HG03439 (cell line): ENCODE data around the gene KIF6.

ENCODE experiments used
- ATAC-seq: cut with Tn5 transposase; IDR thresholded peaks from one replicate; pipeline ENCODE4 v1.9.1; 2021; ENCODE audit warnings: mild to moderate bottlenecking, moderate library complexity; ENCODE audit not compliant: unreplicated experiment

The KIF6 gene

GRCh38 chr6:39560915-39561314 lies 164.3 kb downstream of the KIF6 start:
- no peak for ATAC-seq

DNA sequence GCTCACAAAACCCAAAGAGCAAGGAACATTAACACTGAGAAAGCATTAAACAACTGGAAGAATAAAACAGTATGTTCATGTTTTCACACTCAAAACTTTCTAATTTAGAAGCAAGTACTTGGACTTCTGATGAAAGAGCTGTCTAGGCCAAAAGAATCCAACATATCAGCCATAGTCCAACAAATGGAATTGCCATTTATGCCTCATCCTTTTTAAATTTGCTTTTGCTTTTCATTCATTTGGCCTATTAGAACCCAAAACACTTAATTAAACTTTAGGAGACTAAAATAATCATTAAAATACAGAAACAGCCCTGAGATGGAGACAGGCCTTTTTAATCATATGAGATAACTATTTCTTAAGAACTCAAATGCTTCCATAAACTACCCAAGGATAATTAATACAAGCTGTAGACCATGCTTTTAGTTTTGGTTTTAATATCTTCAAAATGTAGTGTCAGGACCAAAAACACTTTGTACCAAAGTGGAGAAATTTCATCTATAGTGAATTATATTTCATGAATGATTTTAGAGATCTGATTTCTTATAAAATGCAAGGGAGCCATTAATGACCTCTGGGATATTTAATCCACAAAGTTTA lies 166.5 kb downstream of the KIF6 start:
- ATAC-seq: no peak

- ATAC-seq: no peak
Measured at GRCh38 chr6:39558079-39558478, 167.1 kb downstream of the KIF6 start.

GRCh38 chr6:39555136-39555535 lies 170.1 kb downstream of the KIF6 start:
- ATAC-seq: no peak

DNA sequence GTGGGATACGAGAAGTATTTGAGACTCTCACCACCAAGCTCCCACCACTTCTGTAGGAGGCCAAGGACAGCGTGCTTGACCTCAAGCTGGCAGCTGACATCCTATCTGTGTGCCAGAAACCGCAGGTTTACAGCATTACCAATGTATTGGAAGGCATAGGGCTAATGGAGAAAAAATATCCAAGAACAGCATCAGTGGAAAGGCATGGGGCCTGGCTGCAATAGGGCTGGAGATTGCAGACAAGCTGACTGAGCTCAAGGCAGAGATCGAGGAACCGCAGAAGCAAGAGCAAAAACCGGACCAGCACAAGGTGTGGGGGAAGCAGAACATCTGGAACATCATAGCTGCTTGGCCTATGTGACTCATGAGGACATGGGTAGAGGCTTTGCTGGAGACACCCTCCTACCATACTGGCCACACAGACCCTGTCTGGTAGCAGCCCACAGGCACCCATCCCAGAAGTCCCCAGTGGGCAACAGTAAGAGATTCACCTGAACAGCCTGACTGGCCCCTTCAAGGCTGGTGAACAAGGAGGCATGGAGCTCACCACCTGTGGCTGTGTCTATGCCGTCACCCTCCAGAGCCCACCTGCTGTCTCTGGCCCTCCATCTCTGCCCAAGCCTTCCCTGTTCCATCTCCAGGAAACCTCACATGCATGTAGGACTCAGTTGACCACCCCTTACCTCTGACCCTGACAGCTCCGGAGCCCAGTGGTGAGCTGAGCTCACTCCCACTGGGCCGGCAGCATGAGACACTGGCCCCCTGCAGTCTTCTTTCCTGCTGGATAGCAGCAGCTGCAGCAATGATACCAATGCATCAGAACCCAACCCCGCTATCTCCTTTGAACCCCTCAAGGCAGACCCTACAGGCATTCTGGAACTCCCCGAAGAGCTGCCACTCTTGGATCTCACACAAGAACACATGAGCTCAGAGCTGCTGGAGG lies 171.1 kb downstream of the KIF6 start:
- no peak for ATAC-seq

- ATAC-seq: no peak
Measured at GRCh38 chr6:39553029-39553428, 172.2 kb downstream of the KIF6 start.

DNA sequence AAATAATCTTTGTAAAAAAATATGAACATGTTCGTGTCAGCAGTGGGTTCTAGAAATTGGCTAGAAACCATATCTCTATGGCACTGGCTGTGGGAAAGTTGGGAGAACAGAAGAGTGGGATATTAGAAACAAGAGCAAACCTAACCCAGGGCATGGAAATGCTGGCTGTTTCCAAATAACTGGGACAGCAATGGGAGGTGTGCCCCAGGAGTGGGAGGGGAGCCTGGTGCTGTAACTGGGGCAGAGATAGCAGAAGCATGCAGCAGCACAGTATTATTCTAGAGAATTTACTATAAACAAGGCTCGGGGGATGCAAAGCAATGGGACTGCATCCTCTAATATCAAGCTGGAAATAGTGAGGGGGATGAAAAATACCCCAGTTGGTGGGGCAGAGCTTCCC lies 175.0 kb downstream of the KIF6 start:
- no peak for ATAC-seq

DNA sequence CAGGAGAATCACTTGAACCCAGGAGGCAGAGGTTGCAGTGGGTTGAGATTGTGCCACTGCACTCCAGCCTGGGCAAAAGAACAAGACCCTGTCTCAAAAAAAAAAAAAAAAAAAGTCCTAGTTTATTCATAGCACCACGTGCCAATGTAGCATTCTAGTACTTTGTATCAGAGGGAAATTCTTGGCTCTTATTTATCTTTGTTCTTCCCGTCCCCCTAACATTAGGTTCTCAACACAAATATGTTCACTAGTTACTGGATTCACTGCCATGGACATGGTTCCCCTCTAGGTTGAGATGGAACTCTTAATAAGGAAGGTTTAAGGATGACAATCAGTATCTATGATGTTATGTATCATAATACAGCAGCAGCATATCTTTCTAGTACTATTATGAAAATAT lies 178.5 kb downstream of the KIF6 start:
- no peak for ATAC-seq

DNA sequence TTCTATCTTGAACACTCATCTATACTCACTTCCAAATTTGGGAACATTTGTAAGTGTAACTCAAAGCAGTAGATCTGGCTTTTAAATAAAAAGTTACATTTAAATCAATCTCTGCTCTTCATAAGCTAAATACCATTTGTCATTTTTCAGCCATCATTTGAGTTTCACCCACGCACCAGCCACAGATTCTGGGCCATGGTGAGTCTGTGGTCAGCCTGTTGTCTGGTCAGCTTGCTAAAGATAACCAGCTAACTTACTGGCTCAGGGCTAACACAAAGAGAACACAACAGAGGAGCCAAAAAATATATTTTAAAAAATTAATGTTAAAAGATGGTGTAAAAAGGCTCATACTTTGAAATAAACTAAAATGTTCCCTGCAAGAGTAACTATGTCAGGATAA lies 181.3 kb downstream of the KIF6 start:
- no peak for ATAC-seq

GRCh38 chr6:39543095-39543494 lies 182.1 kb downstream of the KIF6 start:
- ATAC-seq: no peak

- no peak for ATAC-seq
Measured at GRCh38 chr6:39540454-39540853, 184.8 kb downstream of the KIF6 start.

DNA sequence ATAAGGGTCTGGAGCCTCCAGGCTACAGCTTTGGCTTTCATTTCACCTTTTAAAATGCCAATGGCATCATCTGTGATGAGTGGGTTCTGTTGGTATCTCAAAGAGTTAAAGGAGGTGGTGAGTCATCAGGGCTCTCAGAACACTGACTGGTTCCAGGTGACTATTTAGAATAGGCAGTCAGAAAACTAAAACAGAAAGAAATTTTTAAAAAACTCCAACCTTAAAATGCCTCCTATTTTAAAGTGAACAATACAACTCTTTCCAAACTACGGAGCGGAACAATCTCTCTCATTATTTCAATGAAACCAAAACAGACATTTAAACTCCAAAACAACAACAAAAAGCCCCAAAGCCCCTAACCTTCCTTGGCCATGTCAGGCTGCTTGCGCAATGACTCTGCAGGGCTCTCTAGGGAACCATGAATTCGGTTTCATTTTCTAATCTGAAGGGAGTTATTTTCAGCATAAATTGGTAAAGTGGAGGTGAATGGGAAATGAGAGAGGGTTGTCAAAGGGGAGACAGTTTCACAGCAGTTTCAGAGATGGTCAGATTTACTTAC lies 194.9 kb downstream of the KIF6 start:
- peak; percentile 97 for ATAC-seq

GRCh38 chr6:39527792-39528564 lies 197.2 kb downstream of the KIF6 start:
- no peak for ATAC-seq

DNA sequence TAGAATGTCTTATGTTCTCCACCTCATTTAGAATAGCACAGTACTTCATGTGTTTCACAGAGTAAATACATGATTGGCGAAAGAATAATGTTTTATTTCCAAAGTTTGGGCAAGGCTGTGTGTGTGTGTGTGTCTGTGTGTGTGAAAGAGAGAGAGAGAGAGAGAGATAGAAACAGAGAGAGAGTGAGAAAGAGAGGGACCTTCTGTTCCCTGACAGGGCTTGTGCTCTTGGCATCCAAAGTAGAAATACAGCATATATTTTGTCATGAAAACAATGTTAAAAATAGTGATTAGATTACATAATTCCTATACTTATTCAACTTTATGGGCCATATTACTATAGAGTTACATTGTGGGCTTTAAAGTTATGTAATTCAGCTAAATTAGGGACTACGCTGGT lies 201.2 kb downstream of the KIF6 start:
- ATAC-seq: no peak

- ATAC-seq: no peak
Measured at GRCh38 chr6:39521958-39522357, 203.2 kb downstream of the KIF6 start.

DNA sequence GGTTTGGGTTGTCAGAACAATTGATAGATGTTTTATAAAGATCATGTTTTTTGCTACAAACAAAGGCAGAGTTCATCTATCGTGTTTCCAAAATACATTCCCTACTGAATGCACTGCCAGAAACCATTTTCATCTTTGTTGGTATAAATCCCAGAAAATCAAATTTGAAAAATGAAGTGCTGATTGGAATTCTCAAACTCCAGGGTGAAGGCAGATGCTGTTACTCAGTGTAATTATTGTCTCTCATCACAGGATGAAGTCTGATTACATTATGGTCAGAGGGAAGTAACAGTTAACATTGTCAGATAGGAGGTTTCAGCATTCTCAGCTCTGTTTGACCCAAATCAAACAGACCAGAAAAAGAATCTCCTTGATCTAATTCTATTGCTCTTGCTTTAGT lies 204.3 kb downstream of the KIF6 start:
- ATAC-seq: no peak

DNA sequence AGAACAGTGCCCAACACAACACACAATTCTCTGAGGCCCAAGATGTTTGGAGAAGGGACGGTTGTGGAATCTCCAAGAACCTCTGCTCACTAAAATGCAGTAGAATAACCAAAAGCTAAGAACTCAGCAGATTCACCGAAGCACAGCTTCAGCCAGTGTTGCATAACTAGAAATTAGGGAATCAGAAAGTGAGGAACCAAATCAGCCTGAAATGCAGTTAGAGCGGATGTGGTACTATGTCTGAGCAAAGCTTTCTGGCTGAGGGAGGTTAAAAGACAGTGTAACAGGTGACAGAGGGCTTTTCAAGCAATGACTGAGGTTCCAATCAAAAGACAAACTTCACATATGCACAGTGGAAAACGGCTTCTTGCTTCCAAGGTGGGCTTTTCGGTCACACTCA lies 204.8 kb downstream of the KIF6 start:
- no peak for ATAC-seq

DNA sequence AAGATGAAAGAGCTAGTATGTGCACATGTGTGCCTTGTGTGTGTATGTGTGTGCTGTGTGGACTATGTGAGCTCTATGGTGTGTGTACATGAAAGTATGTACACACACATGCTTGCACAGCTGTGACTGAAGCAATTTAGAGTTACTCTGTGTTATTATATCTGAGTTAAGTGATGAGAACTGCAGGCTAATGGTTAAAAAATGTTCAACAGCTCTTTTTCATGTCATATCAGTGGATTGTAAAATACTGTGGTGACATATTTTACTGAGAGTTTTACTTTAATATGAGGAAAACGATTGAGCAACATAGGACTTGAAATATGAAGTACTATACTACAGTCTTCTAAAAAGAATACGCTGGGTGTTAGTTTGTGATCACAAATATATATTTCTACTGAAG lies 207.0 kb downstream of the KIF6 start:
- ATAC-seq: no peak

GRCh38 chr6:39517756-39518155 lies 207.5 kb downstream of the KIF6 start:
- ATAC-seq: no peak

GRCh38 chr6:39516471-39516870 lies 208.7 kb downstream of the KIF6 start:
- ATAC-seq: no peak

GRCh38 chr6:39515471-39515870 lies 209.7 kb downstream of the KIF6 start:
- ATAC-seq: no peak
